ENCODE data around the gene KRTAP3-3.

The KRTAP3-3 gene

GRCh38 chr17:40961591-40961990 lies 32.4 kb downstream of the KRTAP3-3 start:
- DNase-seq, result no peak

DNA sequence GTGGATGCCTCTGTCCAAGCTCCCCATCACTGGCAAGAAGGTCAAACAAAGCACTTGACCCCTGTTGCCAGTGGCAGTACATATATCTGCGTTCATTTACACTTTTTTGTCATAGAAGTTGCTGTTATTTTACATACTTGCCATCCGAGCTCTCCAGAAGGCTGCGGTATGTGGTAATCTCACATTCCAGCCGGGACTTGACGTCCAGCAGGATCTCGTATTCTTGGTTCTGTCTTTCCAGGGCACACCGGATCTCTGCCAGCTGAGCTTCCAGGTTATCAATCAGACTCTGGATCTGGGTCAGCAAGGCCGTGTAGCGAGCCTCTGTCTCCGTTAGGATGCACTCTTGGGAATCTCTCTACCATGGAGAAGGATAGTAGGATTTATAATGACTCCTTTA lies 33.8 kb downstream of the KRTAP3-3 start:
- no peak for DNase-seq

DNA sequence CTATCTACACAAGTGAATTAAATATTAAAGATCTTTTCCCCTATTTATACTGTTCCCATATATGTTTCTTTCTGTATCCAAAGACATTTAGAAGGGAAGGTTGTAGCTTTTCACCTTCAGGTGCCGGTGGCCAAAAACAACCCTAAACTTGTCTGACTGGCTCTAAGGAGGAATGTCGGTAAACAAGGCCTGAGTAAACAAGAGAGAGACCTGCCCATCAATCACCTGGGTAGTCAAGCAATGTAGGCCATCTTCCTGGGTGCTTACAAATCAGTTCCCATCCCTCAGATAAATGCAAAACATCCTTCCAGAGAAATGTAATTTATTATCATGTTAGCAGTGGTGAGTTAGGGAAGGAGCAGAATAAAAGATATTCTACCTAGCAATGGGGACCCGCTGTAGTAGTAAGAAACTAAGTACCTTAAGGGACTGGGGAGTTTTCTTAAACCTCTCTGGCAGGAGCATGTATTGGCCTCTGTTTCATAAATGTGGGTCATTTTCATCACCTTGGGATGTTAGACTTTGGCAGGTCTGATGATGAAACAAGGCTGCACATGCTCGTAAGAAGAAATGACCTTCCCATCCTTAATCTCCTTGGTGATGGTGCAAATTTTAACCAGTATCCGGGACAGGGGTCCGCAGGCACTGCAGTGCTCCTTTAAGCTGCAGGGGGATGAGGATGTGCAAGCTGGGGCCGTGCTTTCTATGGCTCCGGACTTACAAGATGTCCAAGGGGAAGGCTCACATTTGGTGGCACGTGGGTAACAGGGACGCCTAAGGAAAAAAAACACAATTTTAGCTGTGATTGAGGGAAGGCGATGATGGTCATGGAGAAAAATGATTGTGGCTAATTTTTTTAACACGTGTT lies 35.6 kb downstream of the KRTAP3-3 start:
- DNase-seq, result no peak

- DNase-seq, result no peak
Observed at GRCh38 chr17:40956401-40957254, 37.3 kb downstream of the KRTAP3-3 start.

DNA sequence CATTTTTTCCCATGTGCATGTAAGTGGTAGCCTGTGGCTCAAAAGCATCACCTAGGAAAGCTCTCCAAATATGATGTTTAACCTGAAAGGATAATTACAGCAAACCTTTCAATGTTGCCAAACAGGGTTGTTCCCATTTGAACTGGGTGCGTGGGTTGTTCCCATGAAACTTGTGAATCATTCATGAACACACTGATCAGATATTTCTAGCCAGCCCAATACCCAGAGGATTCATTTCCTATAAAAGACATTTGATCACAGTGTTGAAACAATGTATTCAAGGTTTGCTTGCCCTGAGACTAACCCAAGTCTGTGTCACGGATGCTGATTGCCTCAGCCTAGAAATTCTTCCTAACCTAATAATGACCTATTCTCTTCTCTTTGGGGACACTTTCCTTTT lies 40.1 kb downstream of the KRTAP3-3 start:
- DNase-seq, result no peak

GRCh38 chr17:40952661-40953060 lies 41.3 kb downstream of the KRTAP3-3 start:
- DNase-seq, result no peak

DNA sequence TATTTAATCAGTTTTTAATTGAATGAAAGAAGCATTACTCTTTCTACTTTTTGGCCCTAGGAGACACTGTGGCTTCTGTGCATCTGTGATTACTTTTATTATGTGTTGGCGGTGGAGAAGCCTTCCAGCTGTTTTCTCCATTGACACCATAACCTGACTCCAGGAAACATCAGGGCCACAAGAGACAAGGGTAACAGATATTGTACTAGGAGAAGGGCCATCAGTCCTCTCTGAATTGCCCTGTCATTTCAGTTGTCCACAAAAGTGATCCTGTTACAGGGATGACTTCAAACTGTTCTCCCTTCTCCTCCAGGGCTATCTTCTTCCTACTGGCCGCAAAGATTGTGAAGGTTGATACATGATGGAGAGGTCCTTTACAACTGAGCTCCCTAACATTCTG lies 41.8 kb downstream of the KRTAP3-3 start:
- DNase-seq, result no peak

- no peak for DNase-seq
Observed at GRCh38 chr17:40951011-40951622, 42.8 kb downstream of the KRTAP3-3 start.

- no peak for DNase-seq
Observed at GRCh38 chr17:40950176-40950575, 43.8 kb downstream of the KRTAP3-3 start.

DNA sequence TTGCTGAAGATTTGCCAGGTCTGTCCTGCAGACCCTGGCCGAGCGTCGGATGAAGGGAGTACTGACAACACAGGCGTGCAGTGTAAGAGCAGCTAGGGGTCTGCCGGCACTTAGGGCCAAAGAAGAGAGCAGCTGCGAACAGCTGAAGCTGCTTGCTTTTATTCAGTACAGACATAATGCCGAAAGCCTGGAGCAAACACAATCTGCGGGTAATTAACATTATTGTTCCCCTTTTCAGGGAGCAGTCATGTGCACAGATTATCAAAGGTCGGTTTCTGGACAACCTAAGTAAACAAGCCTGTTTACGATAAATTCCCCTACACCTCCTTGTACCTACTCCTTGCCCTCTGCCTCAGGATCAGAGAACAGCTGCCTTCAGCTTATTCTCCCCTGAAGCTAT lies 44.5 kb downstream of the KRTAP3-3 start:
- no peak for DNase-seq

DNA sequence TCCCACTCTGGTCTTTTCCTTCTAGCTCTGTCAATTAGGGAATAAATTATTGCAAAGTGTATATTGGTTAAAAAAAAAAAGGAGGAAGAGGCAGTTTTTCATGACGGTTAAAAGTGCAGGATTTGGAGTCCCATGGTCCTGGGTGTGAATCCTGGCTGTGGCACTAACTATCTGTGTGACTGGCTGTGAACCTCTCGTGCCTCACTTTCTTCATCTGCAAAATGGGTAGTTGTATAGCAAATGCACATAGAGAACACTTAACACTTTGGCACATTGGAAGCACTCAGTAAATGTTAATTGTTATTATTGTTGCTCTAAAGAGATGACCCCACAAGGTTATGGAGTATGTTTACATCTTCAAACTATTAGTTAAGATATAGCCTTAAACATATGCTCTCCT lies 46.0 kb downstream of the KRTAP3-3 start:
- no peak for DNase-seq

- DNase-seq, result no peak
Observed at GRCh38 chr17:40945414-40945813, 48.5 kb downstream of the KRTAP3-3 start.

DNA sequence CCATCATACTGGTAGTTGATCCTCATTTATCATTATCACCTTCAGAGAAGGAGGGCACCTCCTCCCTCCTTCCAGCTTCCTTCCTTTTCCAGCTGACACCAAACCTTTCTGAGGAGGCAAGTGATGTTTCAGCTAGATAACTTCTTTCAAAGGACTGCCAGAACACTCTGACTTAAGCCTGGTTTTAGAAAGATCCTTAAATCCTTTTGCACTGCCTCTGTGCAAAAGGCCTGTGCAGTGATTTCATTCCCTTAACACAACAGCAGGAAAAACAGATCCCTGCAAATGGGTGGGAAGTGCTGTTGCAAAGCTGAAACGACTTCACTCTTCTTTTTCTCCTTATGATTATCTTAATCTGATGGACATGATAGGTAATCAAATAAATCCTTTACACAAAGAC lies 49.4 kb downstream of the KRTAP3-3 start:
- no peak for DNase-seq

Measured in anterior cingulate cortex (tissue), 58 donors.